ENCODE results near the gene BDKRB2. TPM values are rescaled to one million over a fixed set of nuclear protein-coding genes. Genes with fewer than 3 reads are reported as not detected.
A peak's percentile ranks its signal among the peaks of the same experiment; 100 is the strongest.

The BDKRB2 gene
- polyA plus RNA-seq, 1 experiment, result 182 TPM

DNA sequence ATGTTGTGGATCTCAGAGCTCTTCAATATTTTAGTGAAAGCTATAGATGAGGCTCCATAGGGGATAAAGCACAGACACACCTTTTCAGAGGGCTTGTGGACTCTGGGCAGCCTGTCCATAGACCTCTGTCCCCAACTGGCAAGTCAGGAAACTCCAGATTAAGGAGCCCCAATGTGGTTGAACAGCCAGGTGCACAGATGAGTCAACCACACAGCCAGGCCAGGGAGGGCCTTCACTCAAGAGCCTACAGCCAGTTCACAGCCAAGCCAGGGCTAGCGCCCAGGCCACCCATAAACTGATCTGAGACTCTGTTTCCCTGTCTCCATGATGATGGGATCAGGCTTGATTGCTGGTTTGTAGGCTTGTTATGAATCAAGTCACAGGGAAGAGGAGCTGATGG is 1.0 kb upstream of the BDKRB2 start:
- Histone ChIP-seq H3K27me3 (ENCODE audit: control insufficient read depth, insufficient read depth, low read length) (no peaks in the 10 kb centered on the region), H3K27ac (ENCODE audit: low read depth, low read length) (peak overlapping the region; percentile 83), H3K4me3 (ENCODE audit: low read depth, low read length) (no peak overlapping the region), H3K9me3 (ENCODE audit: control insufficient read depth, insufficient read depth, low read length) (no peaks in the 10 kb centered on the region; the same call in 1 of the 2 replicates)
- no peak for DNase-seq (ENCODE audit: low read depth, low spot score)
- TF ChIP-seq, protein P1, sequence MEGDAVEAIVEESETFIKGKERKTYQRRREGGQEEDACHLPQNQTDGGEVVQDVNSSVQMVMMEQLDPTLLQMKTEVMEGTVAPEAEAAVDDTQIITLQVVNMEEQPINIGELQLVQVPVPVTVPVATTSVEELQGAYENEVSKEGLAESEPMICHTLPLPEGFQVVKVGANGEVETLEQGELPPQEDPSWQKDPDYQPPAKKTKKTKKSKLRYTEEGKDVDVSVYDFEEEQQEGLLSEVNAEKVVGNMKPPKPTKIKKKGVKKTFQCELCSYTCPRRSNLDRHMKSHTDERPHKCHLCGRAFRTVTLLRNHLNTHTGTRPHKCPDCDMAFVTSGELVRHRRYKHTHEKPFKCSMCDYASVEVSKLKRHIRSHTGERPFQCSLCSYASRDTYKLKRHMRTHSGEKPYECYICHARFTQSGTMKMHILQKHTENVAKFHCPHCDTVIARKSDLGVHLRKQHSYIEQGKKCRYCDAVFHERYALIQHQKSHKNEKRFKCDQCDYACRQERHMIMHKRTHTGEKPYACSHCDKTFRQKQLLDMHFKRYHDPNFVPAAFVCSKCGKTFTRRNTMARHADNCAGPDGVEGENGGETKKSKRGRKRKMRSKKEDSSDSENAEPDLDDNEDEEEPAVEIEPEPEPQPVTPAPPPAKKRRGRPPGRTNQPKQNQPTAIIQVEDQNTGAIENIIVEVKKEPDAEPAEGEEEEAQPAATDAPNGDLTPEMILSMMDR (IDR thresholded peaks at IDR 0.05; ENCODE audit: low read depth, low read length), result no peak
- POLR2A ChIA-PET, result interaction anchor here (1.0 to 1.9 kb wide), 8 partner anchors 14 to 103 kb away, joined by 3 to 9 read pairs (median 6); partner anchors contain the start of gene BDKRB1
- CTCF ChIA-PET, result interaction anchor here (1.1 to 6.1 kb wide), 4 partner anchors 13 to 106 kb away, joined by 3 to 42 read pairs (median 3); no protein-coding TSS in a partner anchor

DNA sequence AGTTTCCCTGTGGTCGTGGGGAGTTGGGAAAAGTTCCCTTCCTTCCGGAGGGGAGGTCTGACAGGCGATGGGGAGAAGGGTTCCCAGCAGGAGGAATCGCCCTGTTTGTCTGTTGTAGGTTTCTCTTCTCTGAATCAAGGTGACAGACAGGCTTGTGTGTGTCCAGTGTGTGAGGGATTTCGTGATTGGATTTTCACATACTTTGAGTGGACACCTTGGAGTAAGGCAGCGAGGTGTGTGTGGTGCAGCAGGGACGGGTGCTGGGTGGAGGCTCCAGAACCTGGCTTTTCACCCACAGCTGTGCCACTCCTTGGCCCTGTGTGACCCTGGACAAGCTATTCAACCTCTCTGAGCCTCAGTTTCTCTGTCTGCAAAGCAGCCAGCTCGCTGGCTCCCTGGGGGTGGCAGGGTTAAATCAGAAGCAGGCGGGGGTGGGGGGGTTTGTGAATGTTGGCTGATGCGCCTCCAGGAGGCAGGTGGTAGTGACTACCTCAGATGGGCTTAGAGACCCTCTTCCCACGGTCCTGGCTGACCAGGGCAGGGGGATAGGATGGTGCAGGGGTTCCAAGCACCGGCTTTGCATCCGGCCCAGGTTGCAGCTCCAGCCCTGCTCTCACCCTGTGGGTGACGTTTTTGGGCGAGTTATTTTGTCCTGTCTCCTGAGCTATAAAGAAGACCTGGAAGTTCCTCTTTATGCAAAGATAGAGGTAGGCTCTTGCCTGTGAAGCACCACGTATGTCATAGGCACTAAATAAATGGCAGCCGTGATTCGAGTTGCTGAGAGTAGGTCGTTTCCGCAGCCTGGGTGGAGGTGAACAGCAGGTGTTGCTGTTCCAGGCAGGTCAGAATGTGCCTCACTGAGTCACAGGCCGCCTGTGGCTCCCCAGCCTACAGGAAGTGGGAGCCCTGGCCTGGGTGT is 679 bp downstream of the BDKRB2 start:
- ChIA-PET POLR2A (interaction anchor here (0.6 to 2.8 kb wide), 14 partner anchors 16 to 109 kb away, joined by 3 to 26 read pairs (median 8); partner anchors contain the start of gene BDKRB1), CTCF (interaction anchor here (1.6 to 6.1 kb wide), 4 partner anchors 70 to 107 kb away, joined by 3 to 42 read pairs (median 6); no protein-coding TSS in a partner anchor)
- peak overlapping the region; percentile 83 for H3K27ac ChIP-seq (ENCODE audit: low read depth, low read length)
- no peak for DNase-seq (ENCODE audit: low read depth, low spot score)
- H3K9me3 ChIP-seq (ENCODE audit: control insufficient read depth, insufficient read depth, low read length), result peaks cover 1% of the 10 kb centered on the region
- TF ChIP-seq, protein P1 (IDR thresholded peaks at IDR 0.05; ENCODE audit: low read depth, low read length), result peak; percentile 13; the same call in 1 of the 2 replicates
- H3K27me3 ChIP-seq (ENCODE audit: control insufficient read depth, insufficient read depth, low read length), result no peaks in the 10 kb centered on the region
- H3K4me3 ChIP-seq (ENCODE audit: low read depth, low read length), result peak overlapping the region; percentile 76

DNA sequence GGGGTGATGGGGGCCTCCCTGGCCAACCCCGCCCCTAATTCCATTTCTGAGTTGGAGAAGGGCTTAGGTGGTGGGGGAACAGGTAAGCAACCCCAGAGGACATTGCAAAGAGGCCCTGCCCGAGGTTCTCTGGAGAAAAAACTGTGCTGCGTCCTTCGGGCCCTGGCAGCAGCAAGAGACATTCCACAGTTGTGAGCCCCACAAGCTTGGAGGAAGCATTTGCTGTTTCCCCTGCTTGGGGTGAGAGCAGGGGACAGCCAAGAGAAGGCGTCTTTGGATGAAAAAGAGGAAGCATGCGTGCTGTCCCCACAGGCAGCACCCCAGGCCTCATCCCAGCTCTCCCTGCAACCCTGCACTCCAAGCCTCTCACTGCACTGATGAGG is 1.3 kb downstream of the BDKRB2 start:
- TF ChIP-seq, protein P1 (IDR thresholded peaks at IDR 0.05; ENCODE audit: low read depth, low read length), result no peak
- ChIA-PET CTCF (interaction anchor here (2.0 to 6.1 kb wide), 2 partner anchors 86 to 105 kb away, joined by 5 to 42 read pairs; no protein-coding TSS in a partner anchor), POLR2A (interaction anchor here (2.5 to 2.8 kb wide), 2 partner anchors 69 to 101 kb away, joined by 16 to 26 read pairs; no protein-coding TSS in a partner anchor)
- Histone ChIP-seq H3K27ac (ENCODE audit: low read depth, low read length) (peak overlapping the region; percentile 83), H3K4me3 (ENCODE audit: low read depth, low read length) (peak overlapping the region; percentile 76), H3K9me3 (ENCODE audit: control insufficient read depth, insufficient read depth, low read length) (peaks cover 8% of the 10 kb centered on the region), H3K27me3 (ENCODE audit: control insufficient read depth, insufficient read depth, low read length) (no peaks in the 10 kb centered on the region)
- DNase-seq (ENCODE audit: low read depth, low spot score), result no peak

DNA sequence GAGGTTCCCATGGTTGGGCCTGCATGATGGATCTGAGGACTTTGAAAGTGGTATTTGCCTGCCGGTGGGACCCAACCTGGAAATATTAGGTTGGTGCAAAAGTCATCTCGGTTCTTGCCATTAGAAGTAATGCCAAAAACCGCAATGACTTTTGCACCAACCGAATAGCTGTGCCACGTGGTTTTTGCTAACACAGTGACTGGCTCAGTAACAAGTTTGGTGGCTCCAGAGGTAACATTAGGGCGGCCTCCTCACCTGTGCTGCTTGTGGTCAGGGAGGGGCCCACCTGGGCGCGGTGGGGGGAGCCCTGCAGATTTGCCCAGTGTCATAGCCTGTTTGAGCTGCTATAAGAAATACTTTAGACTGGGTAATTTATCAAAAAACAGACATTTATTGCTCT is 1.8 kb downstream of the BDKRB2 start:
- TF ChIP-seq, protein P1 (IDR thresholded peaks at IDR 0.05; ENCODE audit: low read depth, low read length), result no peak
- peak overlapping the region; percentile 76 for H3K4me3 ChIP-seq (ENCODE audit: low read depth, low read length)
- POLR2A ChIA-PET, result interaction anchor here (0.7 to 2.8 kb wide), 4 partner anchors 30 to 212 kb away, joined by 4 to 26 read pairs (median 12); no protein-coding TSS in a partner anchor
- CTCF ChIA-PET, result interaction anchor here (6.1 kb wide), 1 partner anchor 106 kb away, joined by 42 read pairs; no protein-coding TSS in a partner anchor
- peak overlapping the region; percentile 47 for H3K27ac ChIP-seq (ENCODE audit: low read depth, low read length)
- H3K27me3 ChIP-seq (ENCODE audit: control insufficient read depth, insufficient read depth, low read length), result no peaks in the 10 kb centered on the region
- DNase-seq (ENCODE audit: low read depth, low spot score), result no peak
- peaks cover 13% of the 10 kb centered on the region for H3K9me3 ChIP-seq (ENCODE audit: control insufficient read depth, insufficient read depth, low read length)

Data from AG04450 (cell line).